ENCODE data around the gene ARMC3. TPM values are rescaled to one million over a fixed set of nuclear protein-coding genes. Genes with fewer than 3 reads are reported as not detected.

The ARMC3 gene
- total and polyA plus RNA-seq, 2 donors (not counting 1 experiment from before 2014, with no cell fraction given), result not detected

GRCh38 chr10:22958338-22958737 lies 30.5 kb downstream of the ARMC3 start:
- Mint-ChIP-seq H3K27me3 (peaks cover 10% of the 10 kb centered on the region), H3K27ac (no peak overlapping the region), H3K4me3 (no peak overlapping the region), H3K4me1 (peaks cover 3% of the 10 kb centered on the region), H3K9me3 (ENCODE audit: insufficient read depth) (peaks cover 3% of the 10 kb centered on the region)
- Histone ChIP-seq H3K36me3 (replicated peaks in 1 of 2; ENCODE audit: control extremely low read depth in 1 of 2, control insufficient read depth in 1 of 2, extremely low read depth in 1 of 2, insufficient read depth in 2 of 2, low read length in 1 of 2) (no peaks in the 10 kb centered on the region), H3K27ac (ENCODE audit: low read length in 2 of 2) (no peak overlapping the region), H3K9me3 (ENCODE audit: control extremely low read depth in 1 of 3, control insufficient read depth in 2 of 3, insufficient read depth in 1 of 3, low read length in 2 of 3) (peaks cover 0 to 3% (median under 1%) of the 10 kb centered on the region in 3 donors), H3K4me3 (ENCODE audit: control extremely low read depth in 1 of 5, extremely low read depth in 1 of 5, insufficient read depth in 1 of 5, low read depth in 2 of 5, low read length in 4 of 5) (no peak overlapping the region), H3K27me3 (replicated peaks in 1 of 4; ENCODE audit: control extremely low read depth in 1 of 4, control insufficient read depth in 3 of 4, insufficient read depth in 4 of 4, low read length in 3 of 4) (no peaks in the 10 kb centered on the region), H3K79me2 (ENCODE audit: control insufficient read depth, insufficient read depth, low read length) (no peaks in the 10 kb centered on the region), H4K20me1 (ENCODE audit: control insufficient read depth, insufficient read depth, low read length, poor library complexity, severe bottlenecking) (no peaks in the 10 kb centered on the region), H3K9ac (ENCODE audit: low read length) (no peak overlapping the region), H3K4me1 (ENCODE audit: control insufficient read depth in 2 of 2, insufficient read depth in 2 of 2, low read length in 2 of 2) (no peaks in the 10 kb centered on the region), H3K4me2 (replicated peaks; ENCODE audit: low read depth, low read length, poor library complexity, severe bottlenecking) (no peak overlapping the region), H2AFZ (ENCODE audit: insufficient read depth, low read depth, low read length, poor library complexity, severe bottlenecking) (no peak overlapping the region)
- DNase-seq (no peak), ATAC-seq (ENCODE audit: low read depth) (no peak)
- intact Hi-C loops (cut with micrococcal nuclease), result no loop called here
- CTCF ChIA-PET, result no interaction called here
- POLR2A ChIA-PET, result no interaction called here
- no CpG with 5 or more reads among the region's 2 CpGs for WGBS (ENCODE audit: insufficient coverage)
- TF ChIP-seq CTCF (IDR thresholded peaks at IDR 0.05) (no peak), EZH2 (IDR thresholded peaks at IDR 0.05; ENCODE audit: borderline replicate concordance, insufficient read depth, low read depth, low read length, poor library complexity, severe bottlenecking) (no peak)

- WGBS (ENCODE audit: insufficient coverage), result no CpG with 5 or more reads among the region's 2 CpGs
- ATAC-seq (ENCODE audit: low read depth) (no peak), DNase-seq (no peak)
- Mint-ChIP-seq H3K4me3 (no peak overlapping the region), H3K4me1 (peaks cover 3% of the 10 kb centered on the region), H3K27me3 (peaks cover 10% of the 10 kb centered on the region), H3K27ac (no peak overlapping the region), H3K9me3 (ENCODE audit: insufficient read depth) (no peaks in the 10 kb centered on the region)
- no peaks in the 10 kb centered on the region for H3K79me2 ChIP-seq (ENCODE audit: control insufficient read depth, insufficient read depth, low read length)
- no peaks in the 10 kb centered on the region for H3K36me3 ChIP-seq (replicated peaks in 1 of 2; ENCODE audit: control extremely low read depth in 1 of 2, control insufficient read depth in 1 of 2, extremely low read depth in 1 of 2, insufficient read depth in 2 of 2, low read length in 1 of 2)
- no peaks in the 10 kb centered on the region for H3K4me1 ChIP-seq (ENCODE audit: control insufficient read depth in 2 of 2, insufficient read depth in 2 of 2, low read length in 2 of 2)
- H4K20me1 ChIP-seq (ENCODE audit: control insufficient read depth, insufficient read depth, low read length, poor library complexity, severe bottlenecking), result no peaks in the 10 kb centered on the region
- H3K9me3 ChIP-seq (ENCODE audit: control extremely low read depth in 1 of 3, control insufficient read depth in 2 of 3, insufficient read depth in 1 of 3, low read length in 2 of 3), result peaks cover 0 to 3% (median 0%) of the 10 kb centered on the region in 3 donors
- no peak overlapping the region for H3K27ac ChIP-seq (ENCODE audit: low read length in 2 of 2)
- ChIA-PET POLR2A (no interaction called here), CTCF (interaction anchor here (1.3 kb wide), 1 partner anchor 31 kb away, joined by 5 read pairs; no protein-coding TSS in a partner anchor)
- H3K4me2 ChIP-seq (replicated peaks; ENCODE audit: low read depth, low read length, poor library complexity, severe bottlenecking), result no peak overlapping the region
- no peaks in the 10 kb centered on the region for H3K27me3 ChIP-seq (replicated peaks in 1 of 4; ENCODE audit: control extremely low read depth in 1 of 4, control insufficient read depth in 3 of 4, insufficient read depth in 4 of 4, low read length in 3 of 4)
- no peak for TF ChIP-seq EZH2 (IDR thresholded peaks at IDR 0.05; ENCODE audit: borderline replicate concordance, insufficient read depth, low read depth, low read length, poor library complexity, severe bottlenecking)
- no peak for TF ChIP-seq CTCF (IDR thresholded peaks at IDR 0.05)
- no peak overlapping the region for H2AFZ ChIP-seq (ENCODE audit: insufficient read depth, low read depth, low read length, poor library complexity, severe bottlenecking)
- H3K9ac ChIP-seq (ENCODE audit: low read length), result no peak overlapping the region
- intact Hi-C loops (cut with micrococcal nuclease), result no loop called here
- H3K4me3 ChIP-seq (ENCODE audit: control extremely low read depth in 1 of 5, extremely low read depth in 1 of 5, insufficient read depth in 1 of 5, low read depth in 2 of 5, low read length in 4 of 5), result no peak overlapping the region
These were observed 31.4 kb downstream of the ARMC3 start for GRCh38 chr10:22959292-22959691.
